MM.1S (cell line): Measurements from ENCODE around the gene EFNA5.

Experiments
- CTCF ChIP-seq: fragments of 300-600 bp; sonication (generic); IDR thresholded peaks from 2 replicates; pipeline ENCODE4 v1.5.1; 2016; ENCODE audit warnings: antibody characterized with exemption, low read length, mixed read lengths
- EZH2 ChIP-seq: fragments of 300-600 bp; sonication (generic); optimal IDR thresholded peaks from 2 replicates; pipeline ENCODE3; 2017; ENCODE audit warnings: low read depth, mild to moderate bottlenecking, antibody characterized with exemption, low read length, mixed read lengths
- EZH2phosphoT487 ChIP-seq: fragments of 300-600 bp; sonication (generic); IDR thresholded peaks from 2 replicates; pipeline ENCODE4 v1.6.1; 2018; ENCODE audit warnings: antibody characterized with exemption, low read length

- TF ChIP-seq CTCF (no peak), EZH2phosphoT487 (no peak), EZH2 (no peak)
Observed at GRCh38 chr5:107464876-107465275, 205.9 kb downstream of the EFNA5 start.
